K562 (cell line): ENCODE data around the gene DGAT2L6. TPM values are rescaled to one million over a fixed set of nuclear protein-coding genes. Genes with fewer than 3 reads are reported as not detected.

ENCODE experiments used
- ATAC-seq: fragments of 200-7000 bp; cut with Tn5 transposase; 3 replicates; pipeline ENCODE4 v1.9.1; 2020; ENCODE audit warnings: moderate library complexity
- BruUV-seq: library from RNA; stranded (reverse); fragments of 400-500 nt; replicated peaks from 2 replicates; lab custom pipeline; 2021; lab: Mats Ljungman, UMichigan
- CTCF ChIA-PET: fragments of 300-600 bp; formaldehyde crosslinking; extraction: SDS; loops from one replicate; lab custom pipeline; 2021; ENCODE audit warnings: low intra/inter-chr PET ratio; lab: Yijun Ruan, JAX
- POLR2A ChIA-PET: fragments of 300-600, 350-650 bp; sonication (Branson Sonifier 250); formaldehyde crosslinking; extraction: SDS; loops from one replicate; lab custom pipeline; 2021; ENCODE audit warnings: antibody characterized with exemption, inconsistent platforms; lab: Yijun Ruan, JAX
- DNase-seq, 4 experiments: peaks; one replicate each; pipeline versions ENCODE4 v3.0.0 to v3.0.0-alpha.2; 2011 to 2018; ENCODE audit warnings: low spot score in 3 of 4, mixed read lengths in 3 of 4; ENCODE audit errors: extremely low read depth in 1 of 4
- FAIRE-seq: peaks from 2 replicates; lab custom pipeline; 2011; peaks lifted over from hg19 to GRCh38; lab: Jason Lieb, UNC
- H2AFZ ChIP-seq: 2 replicates; pipeline ENCODE4 v1.6.0; 2011; ENCODE audit warnings: low read depth, low read length, control low read depth, inconsistent platforms
- H3K27ac ChIP-seq: fragments of 200-600 bp; 3 replicates; pipeline ENCODE4 v1.8.0; 2011; ENCODE audit warnings: low read depth, mild to moderate bottlenecking, control low read depth, inconsistent platforms, low read length, moderate library complexity, mixed read lengths; ENCODE audit errors: extremely low read depth
- H3K27me3 ChIP-seq, 2 experiments: fragments of 300-600 bp in 1 of 2; 2 replicates in 1 of 2; 3 replicates in 1 of 2; pipeline versions ENCODE4 v1.6.0 to v1.8.0; 2011; ENCODE audit warnings: inconsistent platforms in 2 of 2, low read length in 2 of 2, mild to moderate bottlenecking in 1 of 2, mixed read lengths in 1 of 2, moderate library complexity in 1 of 2; ENCODE audit not compliant: control insufficient read depth in 2 of 2, insufficient read depth in 2 of 2
- H3K36me3 ChIP-seq: fragments of 300-600 bp; 3 replicates; pipeline ENCODE4 v1.8.0; 2011; ENCODE audit warnings: mild to moderate bottlenecking, low read length, inconsistent platforms; ENCODE audit not compliant: control insufficient read depth, insufficient read depth
- H3K4me1 ChIP-seq, 2 experiments: fragments of 200-600 bp in 1 of 2; replicated peaks in 1 of 2; 2 replicates in 1 of 2; 3 replicates in 1 of 2; pipeline versions ENCODE4 v1.5.1 to v1.8.0; 2011; ENCODE audit warnings: inconsistent platforms in 2 of 2, low read length in 2 of 2, mild to moderate bottlenecking in 1 of 2, mixed read lengths in 1 of 2, moderate library complexity in 1 of 2; ENCODE audit not compliant: control insufficient read depth in 2 of 2, insufficient read depth in 2 of 2
- H3K4me2 ChIP-seq: 2 replicates; pipeline ENCODE4 v1.6.1; 2011; ENCODE audit warnings: low read length, control low read depth, inconsistent platforms, mixed read lengths; ENCODE audit not compliant: insufficient read depth
- H3K4me3 ChIP-seq: fragments of 200-600 bp; sonication (generic), shearing (Covaris generic); 2 replicates; pipeline ENCODE4 v1.5.1; 2016; ENCODE audit warnings: control low read depth, inconsistent platforms
- H3K79me2 ChIP-seq: fragments of 200-600 bp; 3 replicates; pipeline ENCODE4 v1.8.0; 2011; ENCODE audit warnings: low read length, inconsistent platforms; ENCODE audit not compliant: control insufficient read depth, insufficient read depth
- H3K9ac ChIP-seq, 2 experiments: 2 replicates each; pipeline versions ENCODE4 v1.6.0 to v1.6.1; 2011; ENCODE audit warnings: low read depth in 2 of 2, low read length in 2 of 2, control low read depth in 1 of 2, inconsistent platforms in 1 of 2, mild to moderate bottlenecking in 1 of 2, mixed read lengths in 1 of 2; ENCODE audit not compliant: insufficient read depth in 1 of 2
- H3K9me1 ChIP-seq: one replicate; pipeline ENCODE4 v1.6.0; 2011; ENCODE audit warnings: inconsistent platforms, mild to moderate bottlenecking, low read length, moderate library complexity; ENCODE audit not compliant: control insufficient read depth, insufficient read depth
- H3K9me3 ChIP-seq: replicated peaks from 2 replicates; pipeline ENCODE4 v1.5.1; 2011; ENCODE audit warnings: low read depth, low read length, inconsistent platforms; ENCODE audit not compliant: control insufficient read depth, insufficient read depth
- H4K20me1 ChIP-seq: replicated peaks from 2 replicates; pipeline ENCODE4 v1.6.1; 2011; ENCODE audit warnings: low read length, inconsistent platforms, mixed read lengths; ENCODE audit not compliant: control insufficient read depth, insufficient read depth
- ARHGAP35 ChIP-seq: fragments of 450-650 bp; IDR thresholded peaks from 2 replicates; pipeline ENCODE4 v1.6.1; 2018; ENCODE audit not compliant: partially characterized antibody
- DNMT1 ChIP-seq: fragments of 450-650 bp; IDR thresholded peaks from 2 replicates; pipeline ENCODE4 v1.6.1; 2016; ENCODE audit warnings: antibody characterized with exemption, mild to moderate bottlenecking
- ERF ChIP-seq: fragments of 450-650 bp; formaldehyde crosslinking; IDR thresholded peaks from 2 replicates; pipeline ENCODE4 v1.4.0; 2020; ENCODE audit warnings: mild to moderate bottlenecking, mixed read lengths
- PTBP1 ChIP-seq: fragments of 200-400 bp; formaldehyde crosslinking; IDR thresholded peaks from 2 replicates; pipeline ENCODE4 v1.6.1; 2017; ENCODE audit warnings: low read depth, low read length
- YY1 ChIP-seq, 3 experiments: IDR thresholded peaks; 2 replicates each; pipeline ENCODE4 v1.6.1; 2011; ENCODE audit warnings: low read length in 2 of 3, mild to moderate bottlenecking in 2 of 3, moderate library complexity in 2 of 3, borderline replicate concordance in 1 of 3, control low read depth in 1 of 3, low read depth in 1 of 3; ENCODE audit not compliant: insufficient read depth in 3 of 3, insufficient replicate concordance in 2 of 3, control insufficient read depth in 1 of 3, insufficient read length in 1 of 3; ENCODE audit errors: extremely low read depth in 1 of 3
- WGBS: fragments of 100-300 bp; shearing (Covaris generic); methylation state at CpG from one replicate; pipeline ENCODE4 v1.1.6; 2016; ENCODE audit warnings: low coverage, mixed read lengths; ENCODE audit not compliant: insufficient coverage; ENCODE audit errors: missing lambda C conversion rate; 5-methylcytosine and 5-hydroxymethylcytosine counted together
- in situ Hi-C: fragments of 300-500 bp; cut with MboI; formaldehyde crosslinking; loops from 4 replicates; pipeline ENCODE4 v1.15.0; 2018; ENCODE audit warnings: inconsistent platforms, mixed read lengths
- intact Hi-C: fragments of 100-400 bp; cut with micrococcal nuclease; formaldehyde crosslinking; loops from 2 replicates; pipeline ENCODE4 v1.14.2; 2022
- polyA plus RNA-seq, 8 experiments: library from polyadenylated mRNA; depleted of rRNA in 4 of 8; stranded (reverse) in 5 of 8; unstranded in 3 of 8; fragments of >200 nt; fragmentation: Nextera tagmentation in 2 of 8; fragmentation: Illumina TruSeq in 1 of 8; extraction: Ambion mirVana in 2 of 8; extraction: Trizol in 1 of 8; gene quantifications; 2 replicates each; pipeline versions ENCODE4 v1.2.1 to v1.2.3, GENCODE V29; 2011 to 2014; ENCODE audit warnings: inconsistent platforms in 1 of 8, missing spikeins in 1 of 8
- total RNA-seq, 7 experiments: library from RNA; depleted of rRNA in 6 of 7; stranded (reverse); fragments of >200 nt in 6 of 7; fragmentation: Illumina TruSeq in 2 of 7; extraction: Trizol in 2 of 7; gene quantifications; 2 replicates each; pipeline versions ENCODE4 v1.2.1 to v1.2.3, GENCODE V29; 2011 to 2021; ENCODE audit warnings: low replicate concordance in 1 of 7

The DGAT2L6 gene
- total and polyA plus RNA-seq, 9 of the 15 experiments (the other 6 are each of a cell fraction or from before 2014, with no cell fraction given) = not detected

DNA sequence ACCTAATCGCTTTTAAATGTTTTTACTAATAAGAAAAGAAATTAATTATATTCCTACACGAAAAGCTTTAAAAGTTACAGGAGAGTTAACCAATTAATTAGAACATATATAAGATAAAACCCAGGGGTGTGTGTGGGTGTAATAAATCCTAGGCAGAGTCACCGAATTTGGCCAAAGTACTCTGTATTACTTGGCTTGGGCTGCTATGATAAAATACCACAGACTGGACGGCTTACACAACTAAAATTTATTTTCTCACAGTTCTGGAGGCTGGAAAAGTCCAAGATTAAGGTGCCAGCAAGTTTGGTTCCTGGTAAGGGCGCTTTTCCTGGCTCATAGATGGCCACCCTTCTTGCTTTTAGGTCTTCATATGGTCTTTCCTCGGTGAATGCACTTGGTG lies 67.6 kb downstream of the DGAT2L6 start (continued):
- TF ChIP-seq ERF (no peak), ARHGAP35 (no peak)

- no peaks in the 10 kb centered on the region for H3K9me1 ChIP-seq
- no peaks in the 10 kb centered on the region for H3K4me1 ChIP-seq
- CTCF ChIA-PET = no interaction called here
- H3K27ac ChIP-seq = no peak overlapping the region
- FAIRE-seq (no peak), ATAC-seq (no peak)
- POLR2A ChIA-PET = no interaction called here
- H3K9ac ChIP-seq = no peak overlapping the region
- H3K4me2 ChIP-seq = no peak overlapping the region
- no peak overlapping the region for H2AFZ ChIP-seq
- H3K9me3 ChIP-seq = no peaks in the 10 kb centered on the region
- TF ChIP-seq DNMT1 = no peak
- no peak for TF ChIP-seq PTBP1
- no peak for TF ChIP-seq YY1 (IDR thresholded peaks at IDR 0.05; ENCODE audit: borderline replicate concordance in 1 of 3, control insufficient read depth in 1 of 3, extremely low read depth in 1 of 3, insufficient read depth in 3 of 3, insufficient read length in 1 of 3, insufficient replicate concordance in 2 of 3, low read depth in 1 of 3, low read length in 2 of 3)
- TF ChIP-seq, all 486 proteins: peak for 0
- H3K4me3 ChIP-seq = no peak overlapping the region
- no peaks in the 10 kb centered on the region for H3K36me3 ChIP-seq
- DNase-seq = no peak
- no peaks in the 10 kb centered on the region for H4K20me1 ChIP-seq
- no peaks in the 10 kb centered on the region for H3K79me2 ChIP-seq
- 0% methylated on average over 2 of the region's 2 CpGs for WGBS
- H3K27me3 ChIP-seq = peaks cover 0 to 5% of the 10 kb centered on the region in 2 experiments; a peak in 2 of 5 replicates
- intact Hi-C loops (no loop called here), in situ Hi-C loops (no loop called here)
- BruUV-seq = no TSS peak
These were observed 70.0 kb downstream of the DGAT2L6 start for GRCh38 chrX:70247252-70247651.
